GM18909 (cell line): Measurements from ENCODE around the gene TRPM4.
"Not testable (repeated sequence)": the region's sequence is repeated elsewhere in the genome, so short reads cannot be mapped to it uniquely, and the experiment has no call there.

Source experiments
- ATAC-seq: cut with Tn5 transposase; IDR thresholded peaks from one replicate; pipeline ENCODE4 v1.9.1; 2021; ENCODE audit warnings: mild to moderate bottlenecking; ENCODE audit not compliant: unreplicated experiment, poor library complexity

The TRPM4 gene

GRCh38 chr19:49150106-49150943 is 7.3 kb upstream of the TRPM4 start:
- ATAC-seq, result no peak

- ATAC-seq, result no peak
Observed at GRCh38 chr19:49150944-49151243, 6.7 kb upstream of the TRPM4 start.

- no peak for ATAC-seq
Observed at GRCh38 chr19:49151267-49152118, 6.1 kb upstream of the TRPM4 start.

- no peak for ATAC-seq
Observed at GRCh38 chr19:49152119-49152550, 5.5 kb upstream of the TRPM4 start.

GRCh38 chr19:49153167-49153809 is 4.3 kb upstream of the TRPM4 start:
- ATAC-seq, result no peak

GRCh38 chr19:49154279-49154678 is 3.3 kb upstream of the TRPM4 start:
- no peak for ATAC-seq

GRCh38 chr19:49155005-49155819 is 2.4 kb upstream of the TRPM4 start, which contains the start of gene HRC:
HRC (minus strand) TSS chr19:49155396; CDS start chr19:49155237, 159 bp downstream.
- ATAC-seq, result no peak

- ATAC-seq, result no peak
Observed at GRCh38 chr19:49155820-49156346, 1.7 kb upstream of the TRPM4 start.

- ATAC-seq, result no peak
Observed at GRCh38 chr19:49160450-49161189, 3.0 kb downstream of the TRPM4 start.

GRCh38 chr19:49161987-49162386 is 4.4 kb downstream of the TRPM4 start:
- no peak for ATAC-seq

GRCh38 chr19:49165111-49165750 is 7.6 kb downstream of the TRPM4 start:
- no peak for ATAC-seq

- ATAC-seq, result no peak
Observed at GRCh38 chr19:49165865-49166301, 8.3 kb downstream of the TRPM4 start.

- no peak for ATAC-seq
Observed at GRCh38 chr19:49167857-49168409, 10.3 kb downstream of the TRPM4 start.

GRCh38 chr19:49168421-49168820 is 10.8 kb downstream of the TRPM4 start:
- ATAC-seq, result no peak

- no peak for ATAC-seq
Observed at GRCh38 chr19:49173198-49173597, 15.6 kb downstream of the TRPM4 start.

- no peak for ATAC-seq
Observed at GRCh38 chr19:49180659-49181058, 23.1 kb downstream of the TRPM4 start.

GRCh38 chr19:49182010-49182847 is 24.6 kb downstream of the TRPM4 start:
- ATAC-seq, result not testable (repeated sequence)
